K562 (cell line): ENCODE measurements around the gene CABP2. TPM values are rescaled to one million over a fixed set of nuclear protein-coding genes. Genes with fewer than 3 reads are reported as not detected.

ENCODE experiments used
- BRCA1 ChIP-seq, 2 experiments: fragments of 450-650 bp in 1 of 2; sonication (generic) in 1 of 2; formaldehyde crosslinking in 1 of 2; IDR thresholded peaks; 2 replicates each; pipeline versions ENCODE4 v1.5.0 to v1.6.1; 2017 to 2020; ENCODE audit warnings: mild to moderate bottlenecking in 1 of 2, missing genetic modification reagents in 1 of 2
- DDX20 ChIP-seq: fragments of 450-650 bp; IDR thresholded peaks from 2 replicates; pipeline ENCODE4 v1.6.1; 2016; ENCODE audit warnings: missing genetic modification characterization, low read depth, mild to moderate bottlenecking, missing compliant biosample characterization, moderate library complexity
- FOSL1 ChIP-seq: fragments of 200-800 bp; sonication (Bioruptor generic); conservative IDR thresholded peaks from 2 replicates; pipeline ENCODE4 v1.6.1; 2016; ENCODE audit warnings: missing genetic modification characterization, missing compliant biosample characterization
- FOXK1 ChIP-seq: sonication (generic); formaldehyde crosslinking; IDR thresholded peaks from 2 replicates; pipeline ENCODE4 v1.8.0; 2022; ENCODE audit warnings: missing genetic modification reagents, mild to moderate bottlenecking, borderline replicate concordance
- FOXP1 ChIP-seq: sonication (generic); formaldehyde crosslinking; IDR thresholded peaks from 2 replicates; pipeline ENCODE4 v1.8.0; 2022; ENCODE audit warnings: mild to moderate bottlenecking, missing genetic modification reagents
- KAT2B ChIP-seq: IDR thresholded peaks from one replicate; pipeline ENCODE4 v1.6.1; 2012; ENCODE audit warnings: low read depth, mild to moderate bottlenecking, control low read depth, inconsistent platforms, low read length, moderate library complexity
- NCOR1 ChIP-seq: fragments of 450-650 bp; IDR thresholded peaks from 2 replicates; pipeline ENCODE4 v1.6.1; 2016; ENCODE audit warnings: mild to moderate bottlenecking, moderate library complexity
- NFXL1 ChIP-seq: fragments of 450-650 bp; formaldehyde crosslinking; IDR thresholded peaks from 2 replicates; pipeline ENCODE4 v1.4.0; 2021; ENCODE audit warnings: mild to moderate bottlenecking
- OTX1 ChIP-seq: fragments of 450-650 bp; formaldehyde crosslinking; IDR thresholded peaks from 2 replicates; pipeline ENCODE4 v1.4.0; 2022; ENCODE audit warnings: mild to moderate bottlenecking
- TBL1XR1 ChIP-seq, 2 experiments: IDR thresholded peaks; 2 replicates each; pipeline ENCODE4 v1.6.1; 2012; ENCODE audit warnings: improper control_type of control experiment in 2 of 2, low read length in 2 of 2, mild to moderate bottlenecking in 1 of 2
- TCF3 ChIP-seq: sonication (generic); formaldehyde crosslinking; IDR thresholded peaks from 2 replicates; pipeline ENCODE4 v1.4.0; 2020; ENCODE audit warnings: mild to moderate bottlenecking, missing genetic modification reagents
- ZNF217 ChIP-seq: sonication (generic); formaldehyde crosslinking; IDR thresholded peaks from 2 replicates; pipeline ENCODE4 v1.8.0; 2022; ENCODE audit warnings: mild to moderate bottlenecking, missing genetic modification reagents
- ZNF780A ChIP-seq: fragments of 250-450 bp; sonication (Bioruptor Pico); IDR thresholded peaks from 2 replicates; pipeline ENCODE4 v1.5.0; 2021; ENCODE audit warnings: mild to moderate bottlenecking
- polyA plus RNA-seq, 8 experiments: library from polyadenylated mRNA; depleted of rRNA in 4 of 8; stranded (reverse) in 5 of 8; unstranded in 3 of 8; fragments of >200 nt; fragmentation: Nextera tagmentation in 2 of 8; fragmentation: Illumina TruSeq in 1 of 8; extraction: Ambion mirVana in 2 of 8; extraction: Trizol in 1 of 8; gene quantifications; 2 replicates each; pipeline versions ENCODE4 v1.2.1 to v1.2.3, GENCODE V29; 2011 to 2014; ENCODE audit warnings: inconsistent platforms in 1 of 8, missing spikeins in 1 of 8
- total RNA-seq, 7 experiments: library from RNA; depleted of rRNA in 6 of 7; stranded (reverse); fragments of >200 nt in 6 of 7; fragmentation: Illumina TruSeq in 2 of 7; extraction: Trizol in 2 of 7; gene quantifications; 2 replicates each; pipeline versions ENCODE4 v1.2.1 to v1.2.3, GENCODE V29; 2011 to 2021; ENCODE audit warnings: low replicate concordance in 1 of 7
- TF ChIP-seq, protein P1 (sequence below): fragments of 450-650 bp; IDR thresholded peaks from 2 replicates; pipeline ENCODE4 v1.6.1; 2017; ENCODE audit warnings: mild to moderate bottlenecking, moderate library complexity
- TF ChIP-seq, protein P2 (sequence below): fragments of 250-450 bp; sonication (Bioruptor Pico); IDR thresholded peaks from 2 replicates; pipeline ENCODE4 v1.5.0; 2020; ENCODE audit warnings: mild to moderate bottlenecking, borderline replicate concordance
- TF ChIP-seq, protein P3 (sequence below): fragments of 250-450 bp; sonication (Bioruptor Pico); IDR thresholded peaks from 2 replicates; pipeline ENCODE4 v1.5.0; 2021
- TF ChIP-seq, protein P4 (sequence below): fragments of 450-650 bp; formaldehyde crosslinking; conservative IDR thresholded peaks from 2 replicates; pipeline ENCODE4 v1.4.0; 2022; ENCODE audit warnings: mild to moderate bottlenecking, missing genetic modification characterization
- TF ChIP-seq, protein P5 (sequence below): fragments of 450-650 bp; IDR thresholded peaks from 2 replicates; pipeline ENCODE4 v1.6.1; 2016; ENCODE audit warnings: low read depth, mild to moderate bottlenecking, moderate library complexity
- TF ChIP-seq, protein P6 (sequence below): sonication (generic); formaldehyde crosslinking; IDR thresholded peaks from 2 replicates; pipeline ENCODE4 v1.8.0; 2022; ENCODE audit warnings: mild to moderate bottlenecking, missing genetic modification reagents

The CABP2 gene
- total and polyA plus RNA-seq, 9 of the 15 experiments (the other 6 are each of a cell fraction or from before 2014, with no cell fraction given) = not detected

DNA sequence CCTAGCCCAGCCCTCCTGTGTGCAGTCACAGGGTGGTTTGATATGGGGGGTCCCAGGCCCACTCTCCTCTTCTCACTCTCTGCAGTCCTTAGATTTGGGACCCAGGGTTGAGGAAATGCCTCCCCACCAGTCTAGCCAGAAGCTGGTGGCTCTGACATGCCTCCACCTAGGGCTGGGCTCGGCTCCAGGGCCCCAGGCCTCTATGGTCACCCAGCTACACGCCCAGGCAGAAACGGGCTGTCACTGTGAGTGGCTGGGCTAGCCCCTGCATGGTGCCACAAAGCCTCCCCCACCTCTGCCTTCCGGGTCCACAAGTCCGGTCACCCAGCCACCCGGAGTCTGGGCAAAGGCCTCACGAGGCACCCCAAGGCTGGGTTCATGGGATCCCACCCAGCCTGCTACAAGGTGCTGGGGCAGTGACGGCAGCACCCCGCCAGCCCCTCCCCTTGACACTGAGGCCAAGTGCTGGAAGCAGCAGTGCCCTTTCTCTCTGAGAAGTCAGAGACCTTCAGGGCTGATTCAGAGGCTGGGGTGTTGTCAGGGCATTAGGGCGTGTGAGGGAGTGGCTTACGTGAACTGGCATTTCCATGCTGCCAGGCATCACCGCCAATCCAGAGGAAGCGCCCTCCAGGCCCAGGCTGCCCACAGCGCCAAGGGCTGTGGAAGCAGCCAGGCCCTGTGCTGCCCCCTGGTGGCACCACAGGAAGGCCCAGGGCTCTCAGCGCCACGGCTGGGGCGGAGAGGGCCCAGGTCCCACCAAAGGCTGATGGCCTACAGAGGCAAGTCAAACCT, 17.4 kb downstream of the CABP2 start (continued):
- TF ChIP-seq OTX1 (CRISPR knock-in tag) = no peak
- no peak for TF ChIP-seq NFXL1
- no peak for TF ChIP-seq FOXP1 (CRISPR knock-in tag)
- TF ChIP-seq TCF3 (CRISPR knock-in tag) = no peak
- no peak for TF ChIP-seq DDX20
- TF ChIP-seq FOXK1 = no peak
- TF ChIP-seq FOSL1 (tag) = no peak
- no peak for TF ChIP-seq ZNF780A (CRISPR knock-in tag)
- TF ChIP-seq, protein P1, sequence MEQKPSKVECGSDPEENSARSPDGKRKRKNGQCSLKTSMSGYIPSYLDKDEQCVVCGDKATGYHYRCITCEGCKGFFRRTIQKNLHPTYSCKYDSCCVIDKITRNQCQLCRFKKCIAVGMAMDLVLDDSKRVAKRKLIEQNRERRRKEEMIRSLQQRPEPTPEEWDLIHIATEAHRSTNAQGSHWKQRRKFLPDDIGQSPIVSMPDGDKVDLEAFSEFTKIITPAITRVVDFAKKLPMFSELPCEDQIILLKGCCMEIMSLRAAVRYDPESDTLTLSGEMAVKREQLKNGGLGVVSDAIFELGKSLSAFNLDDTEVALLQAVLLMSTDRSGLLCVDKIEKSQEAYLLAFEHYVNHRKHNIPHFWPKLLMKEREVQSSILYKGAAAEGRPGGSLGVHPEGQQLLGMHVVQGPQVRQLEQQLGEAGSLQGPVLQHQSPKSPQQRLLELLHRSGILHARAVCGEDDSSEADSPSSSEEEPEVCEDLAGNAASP = no peak
- TF ChIP-seq ZNF217 (CRISPR knock-in tag) = no peak
- TF ChIP-seq, protein P2, sequence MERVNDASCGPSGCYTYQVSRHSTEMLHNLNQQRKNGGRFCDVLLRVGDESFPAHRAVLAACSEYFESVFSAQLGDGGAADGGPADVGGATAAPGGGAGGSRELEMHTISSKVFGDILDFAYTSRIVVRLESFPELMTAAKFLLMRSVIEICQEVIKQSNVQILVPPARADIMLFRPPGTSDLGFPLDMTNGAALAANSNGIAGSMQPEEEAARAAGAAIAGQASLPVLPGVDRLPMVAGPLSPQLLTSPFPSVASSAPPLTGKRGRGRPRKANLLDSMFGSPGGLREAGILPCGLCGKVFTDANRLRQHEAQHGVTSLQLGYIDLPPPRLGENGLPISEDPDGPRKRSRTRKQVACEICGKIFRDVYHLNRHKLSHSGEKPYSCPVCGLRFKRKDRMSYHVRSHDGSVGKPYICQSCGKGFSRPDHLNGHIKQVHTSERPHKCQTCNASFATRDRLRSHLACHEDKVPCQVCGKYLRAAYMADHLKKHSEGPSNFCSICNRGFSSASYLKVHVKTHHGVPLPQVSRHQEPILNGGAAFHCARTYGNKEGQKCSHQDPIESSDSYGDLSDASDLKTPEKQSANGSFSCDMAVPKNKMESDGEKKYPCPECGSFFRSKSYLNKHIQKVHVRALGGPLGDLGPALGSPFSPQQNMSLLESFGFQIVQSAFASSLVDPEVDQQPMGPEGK (CRISPR knock-in tag) = no peak
- no peak for TF ChIP-seq KAT2B
- TF ChIP-seq, protein P3, sequence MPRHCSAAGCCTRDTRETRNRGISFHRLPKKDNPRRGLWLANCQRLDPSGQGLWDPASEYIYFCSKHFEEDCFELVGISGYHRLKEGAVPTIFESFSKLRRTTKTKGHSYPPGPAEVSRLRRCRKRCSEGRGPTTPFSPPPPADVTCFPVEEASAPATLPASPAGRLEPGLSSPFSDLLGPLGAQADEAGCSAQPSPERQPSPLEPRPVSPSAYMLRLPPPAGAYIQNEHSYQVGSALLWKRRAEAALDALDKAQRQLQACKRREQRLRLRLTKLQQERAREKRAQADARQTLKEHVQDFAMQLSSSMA = no peak
- TF ChIP-seq, protein P4, sequence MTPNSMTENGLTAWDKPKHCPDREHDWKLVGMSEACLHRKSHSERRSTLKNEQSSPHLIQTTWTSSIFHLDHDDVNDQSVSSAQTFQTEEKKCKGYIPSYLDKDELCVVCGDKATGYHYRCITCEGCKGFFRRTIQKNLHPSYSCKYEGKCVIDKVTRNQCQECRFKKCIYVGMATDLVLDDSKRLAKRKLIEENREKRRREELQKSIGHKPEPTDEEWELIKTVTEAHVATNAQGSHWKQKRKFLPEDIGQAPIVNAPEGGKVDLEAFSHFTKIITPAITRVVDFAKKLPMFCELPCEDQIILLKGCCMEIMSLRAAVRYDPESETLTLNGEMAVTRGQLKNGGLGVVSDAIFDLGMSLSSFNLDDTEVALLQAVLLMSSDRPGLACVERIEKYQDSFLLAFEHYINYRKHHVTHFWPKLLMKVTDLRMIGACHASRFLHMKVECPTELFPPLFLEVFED (CRISPR knock-in tag) = peak; percentile 21; the same call in 1 of the 2 replicates
- TF ChIP-seq NCOR1 = no peak
- TF ChIP-seq, protein P5, sequence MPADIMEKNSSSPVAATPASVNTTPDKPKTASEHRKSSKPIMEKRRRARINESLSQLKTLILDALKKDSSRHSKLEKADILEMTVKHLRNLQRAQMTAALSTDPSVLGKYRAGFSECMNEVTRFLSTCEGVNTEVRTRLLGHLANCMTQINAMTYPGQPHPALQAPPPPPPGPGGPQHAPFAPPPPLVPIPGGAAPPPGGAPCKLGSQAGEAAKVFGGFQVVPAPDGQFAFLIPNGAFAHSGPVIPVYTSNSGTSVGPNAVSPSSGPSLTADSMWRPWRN = no peak
- TF ChIP-seq, protein P6, sequence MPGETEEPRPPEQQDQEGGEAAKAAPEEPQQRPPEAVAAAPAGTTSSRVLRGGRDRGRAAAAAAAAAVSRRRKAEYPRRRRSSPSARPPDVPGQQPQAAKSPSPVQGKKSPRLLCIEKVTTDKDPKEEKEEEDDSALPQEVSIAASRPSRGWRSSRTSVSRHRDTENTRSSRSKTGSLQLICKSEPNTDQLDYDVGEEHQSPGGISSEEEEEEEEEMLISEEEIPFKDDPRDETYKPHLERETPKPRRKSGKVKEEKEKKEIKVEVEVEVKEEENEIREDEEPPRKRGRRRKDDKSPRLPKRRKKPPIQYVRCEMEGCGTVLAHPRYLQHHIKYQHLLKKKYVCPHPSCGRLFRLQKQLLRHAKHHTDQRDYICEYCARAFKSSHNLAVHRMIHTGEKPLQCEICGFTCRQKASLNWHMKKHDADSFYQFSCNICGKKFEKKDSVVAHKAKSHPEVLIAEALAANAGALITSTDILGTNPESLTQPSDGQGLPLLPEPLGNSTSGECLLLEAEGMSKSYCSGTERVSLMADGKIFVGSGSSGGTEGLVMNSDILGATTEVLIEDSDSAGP (CRISPR knock-in tag) = no peak
- no peak for TF ChIP-seq BRCA1 (IDR thresholded peaks at IDR 0.05)
- TF ChIP-seq BRCA1 (CRISPR knock-in tag; IDR thresholded peaks at IDR 0.05) = no peak
- TF ChIP-seq TBL1XR1 (IDR thresholded peaks at IDR 0.05; ENCODE audit: low read length in 2 of 2) = no peak
